Hippocampal formation (tissue), 2 donors: ENCODE results near the gene KCNQ1.

Experiments used
- DNase-seq, 2 donors: peaks; one replicate each; lab custom pipeline; 2025; lab: John Stamatoyannopoulos, UW

KCNQ1 gene

DNA sequence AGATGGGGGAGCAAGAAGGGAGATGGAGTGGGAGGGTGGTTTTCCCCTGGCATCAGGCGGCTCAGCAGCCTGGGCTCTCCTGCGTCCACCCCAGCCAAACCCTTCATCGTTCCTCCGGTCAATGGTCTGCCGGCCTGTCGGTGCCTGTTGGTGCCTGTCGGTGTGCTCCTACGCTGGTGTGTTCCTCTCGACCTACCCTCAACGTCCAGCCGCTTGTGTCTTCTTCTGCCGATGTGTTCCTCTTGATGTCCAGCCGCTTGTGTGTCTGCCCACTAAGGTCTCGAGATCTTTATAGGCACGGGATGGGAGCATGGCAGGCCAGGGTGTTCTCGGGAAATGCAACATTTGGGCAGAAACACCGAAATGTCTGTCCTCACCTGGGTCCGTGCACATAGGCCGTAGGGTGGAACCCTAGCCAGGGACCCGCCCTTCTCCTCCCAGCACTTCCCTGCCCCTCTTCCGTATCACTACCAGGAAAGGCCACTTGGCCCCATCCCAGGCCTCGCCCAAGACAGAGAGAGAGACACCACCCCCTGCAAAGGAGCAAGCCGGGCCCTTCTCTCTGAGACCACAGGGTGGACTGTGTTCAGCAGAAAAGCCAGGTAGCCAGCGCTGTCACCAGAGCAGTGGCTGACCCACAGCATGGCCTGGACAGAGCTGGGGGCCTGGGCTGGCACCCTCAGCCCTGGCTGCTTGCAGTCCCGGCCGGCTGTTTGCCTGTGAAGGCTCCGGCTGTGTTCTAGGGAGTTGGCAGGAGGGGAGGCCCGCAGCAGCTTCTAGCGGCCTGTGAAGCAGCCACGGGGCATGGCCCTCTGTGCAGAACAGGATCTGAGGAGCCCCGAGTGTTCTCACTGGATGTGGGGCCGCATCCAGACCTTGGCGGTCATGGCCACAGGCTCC, 316.6 kb downstream of the KCNQ1 start:
- DNase-seq = no peak

DNA sequence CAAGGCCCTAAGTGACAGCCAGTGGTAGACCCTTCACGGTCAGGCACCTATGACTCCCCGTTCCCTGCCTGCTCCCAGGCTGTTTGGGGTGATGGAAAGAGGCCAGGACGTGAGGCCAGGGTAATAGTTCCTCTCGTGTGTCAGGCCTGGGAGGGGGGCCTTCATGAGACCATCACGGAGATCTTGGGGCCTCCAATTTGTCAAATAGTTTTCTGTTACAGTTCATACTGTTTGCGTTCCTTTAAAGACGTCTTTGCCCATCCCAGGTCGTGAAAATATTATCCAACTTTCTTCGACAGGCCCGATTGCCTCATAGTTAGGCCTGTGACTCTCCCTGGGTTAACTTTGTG, 317.2 kb downstream of the KCNQ1 start:
- DNase-seq = no peak

- no peak for DNase-seq
These were observed 317.6 kb downstream of the KCNQ1 start for GRCh38 chr11:2762451-2762850.

GRCh38 chr11:2763984-2764383, 319.2 kb downstream of the KCNQ1 start:
- DNase-seq = no peak

- DNase-seq = no peak
These were observed 320.7 kb downstream of the KCNQ1 start for GRCh38 chr11:2765491-2765890.

- no peak for DNase-seq
These were observed 321.4 kb downstream of the KCNQ1 start for GRCh38 chr11:2766166-2766565.

- no peak for DNase-seq
These were observed 322.3 kb downstream of the KCNQ1 start for GRCh38 chr11:2767071-2767470.

DNA sequence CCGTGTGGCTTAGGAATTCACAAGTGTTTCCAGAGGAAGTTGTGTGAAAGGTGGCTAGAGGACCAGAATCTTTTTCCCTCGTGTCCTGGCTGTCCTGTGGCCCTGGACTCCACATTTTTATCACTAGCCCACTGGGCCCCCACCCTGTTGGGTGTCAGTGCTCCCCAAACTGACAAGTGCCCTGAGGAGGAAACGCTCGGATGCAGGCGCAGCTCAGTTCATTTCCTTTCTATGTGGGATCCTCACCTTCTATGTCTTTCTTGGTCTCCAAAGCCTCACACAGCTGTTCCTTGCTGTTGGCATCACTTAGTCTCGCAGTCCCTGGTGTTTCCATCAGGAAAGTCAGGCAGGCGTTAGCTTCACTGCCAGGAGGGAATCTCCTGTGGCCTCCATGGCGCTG, 323.0 kb downstream of the KCNQ1 start:
- no peak for DNase-seq

DNA sequence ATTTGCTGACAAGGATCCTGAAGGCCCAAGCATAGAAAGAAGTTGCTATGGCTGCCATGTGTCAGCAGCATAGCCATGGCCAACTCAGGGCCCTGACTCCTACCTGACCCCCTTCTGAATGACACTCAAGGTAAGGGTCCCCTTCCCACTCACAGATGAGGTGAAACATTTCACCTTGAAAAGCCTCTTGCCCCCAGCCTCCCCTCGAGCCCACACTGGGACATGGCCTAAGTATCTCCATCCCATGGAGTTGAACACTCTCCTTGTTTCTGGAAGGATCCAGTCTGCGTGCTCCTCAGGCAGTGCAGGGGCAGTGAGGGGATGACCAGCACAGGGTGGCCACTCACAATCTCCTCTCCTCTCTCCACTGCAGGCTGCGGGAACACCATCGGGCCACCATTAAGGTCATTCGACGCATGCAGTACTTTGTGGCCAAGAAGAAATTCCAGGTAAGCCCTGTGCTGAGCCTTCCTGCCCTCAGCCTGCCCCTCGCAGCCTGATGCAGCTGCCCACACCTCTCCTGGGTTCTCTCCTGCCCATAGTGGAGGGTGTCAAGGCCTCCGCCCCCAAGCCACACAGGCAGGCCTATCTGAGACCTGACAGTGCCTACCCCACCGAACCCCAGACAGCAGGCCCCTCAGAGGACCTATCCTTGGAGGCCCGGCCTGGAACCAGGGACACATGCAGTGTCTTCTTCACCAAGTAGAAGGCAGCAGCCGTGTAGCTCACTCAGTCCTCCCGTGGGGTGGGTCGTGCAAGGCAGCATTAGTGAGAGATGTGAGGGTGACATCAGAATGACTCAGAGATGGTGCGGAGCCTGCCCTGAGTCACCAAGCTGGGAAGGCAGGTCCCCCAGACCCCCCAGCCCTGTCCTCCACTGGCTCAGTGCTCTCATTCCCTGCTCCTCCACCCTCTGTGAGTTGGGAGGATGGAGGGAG, 323.9 kb downstream of the KCNQ1 start:
- no peak for DNase-seq

- no peak for DNase-seq
These were observed 324.7 kb downstream of the KCNQ1 start for GRCh38 chr11:2769409-2770095.

- no peak for DNase-seq
These were observed 325.4 kb downstream of the KCNQ1 start for GRCh38 chr11:2770096-2770751.

GRCh38 chr11:2770761-2771301, 326.0 kb downstream of the KCNQ1 start:
- no peak for DNase-seq

DNA sequence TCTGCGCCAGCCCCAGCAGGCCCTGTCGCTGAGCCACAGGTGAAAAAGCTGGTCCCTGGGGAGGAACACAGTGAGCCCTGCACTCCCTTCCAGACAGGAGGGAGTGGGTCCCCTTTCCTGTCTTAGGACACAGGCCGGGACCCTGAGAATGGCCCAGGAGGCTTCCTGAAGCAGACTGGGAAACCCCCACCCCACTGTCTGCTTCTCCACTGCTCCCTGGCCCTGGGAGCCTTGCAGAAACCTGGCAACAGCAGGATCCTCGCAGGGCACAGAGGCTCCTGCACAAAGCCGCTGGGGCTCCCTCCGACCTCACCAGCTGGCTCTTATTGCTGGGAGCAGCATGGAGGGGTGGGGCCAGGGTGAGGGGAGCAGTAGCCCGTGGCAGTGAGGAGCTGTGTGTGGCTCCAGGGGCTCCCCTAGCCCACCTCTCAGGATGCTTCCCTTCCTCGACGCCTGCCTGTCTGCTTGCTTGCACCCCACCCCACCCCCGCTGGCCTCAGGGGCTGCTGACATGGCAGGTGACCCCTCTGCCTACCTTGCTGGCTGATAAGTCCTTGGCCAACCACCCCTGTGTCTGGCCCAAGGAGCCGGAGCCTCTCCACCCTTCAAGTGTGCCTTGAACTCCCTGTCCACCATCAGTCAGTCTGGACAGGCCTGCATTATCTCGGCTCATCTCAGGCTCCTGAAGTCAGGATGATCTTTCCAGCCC, 327.1 kb downstream of the KCNQ1 start:
- no peak for DNase-seq

DNA sequence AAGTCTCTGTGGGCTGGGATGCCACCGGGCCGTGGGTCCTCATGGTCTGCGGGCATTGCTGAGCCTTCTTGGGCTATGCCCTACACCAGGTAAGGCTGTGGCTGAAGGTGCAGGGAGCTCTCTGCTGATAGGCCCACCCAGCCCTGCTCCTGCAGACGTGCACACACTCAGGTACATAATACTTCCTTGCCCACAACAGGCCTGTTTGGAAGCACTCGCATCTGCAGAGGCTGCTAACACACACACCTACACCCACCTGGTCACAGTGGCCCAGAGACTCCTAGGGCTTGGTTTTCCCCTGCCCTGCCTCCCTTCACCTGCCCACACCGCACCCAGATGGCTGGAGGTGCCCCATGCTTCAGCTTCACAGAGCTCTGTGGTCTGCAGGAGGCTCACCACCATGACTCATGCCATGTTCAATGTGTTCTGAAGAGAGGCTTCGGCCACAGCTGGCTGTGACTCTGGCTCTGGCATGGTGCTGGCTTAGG, 327.8 kb downstream of the KCNQ1 start:
- no peak for DNase-seq

- no peak for DNase-seq
These were observed 329.6 kb downstream of the KCNQ1 start for GRCh38 chr11:2774173-2775082.

GRCh38 chr11:2775083-2775625, 330.3 kb downstream of the KCNQ1 start:
- no peak for DNase-seq

DNA sequence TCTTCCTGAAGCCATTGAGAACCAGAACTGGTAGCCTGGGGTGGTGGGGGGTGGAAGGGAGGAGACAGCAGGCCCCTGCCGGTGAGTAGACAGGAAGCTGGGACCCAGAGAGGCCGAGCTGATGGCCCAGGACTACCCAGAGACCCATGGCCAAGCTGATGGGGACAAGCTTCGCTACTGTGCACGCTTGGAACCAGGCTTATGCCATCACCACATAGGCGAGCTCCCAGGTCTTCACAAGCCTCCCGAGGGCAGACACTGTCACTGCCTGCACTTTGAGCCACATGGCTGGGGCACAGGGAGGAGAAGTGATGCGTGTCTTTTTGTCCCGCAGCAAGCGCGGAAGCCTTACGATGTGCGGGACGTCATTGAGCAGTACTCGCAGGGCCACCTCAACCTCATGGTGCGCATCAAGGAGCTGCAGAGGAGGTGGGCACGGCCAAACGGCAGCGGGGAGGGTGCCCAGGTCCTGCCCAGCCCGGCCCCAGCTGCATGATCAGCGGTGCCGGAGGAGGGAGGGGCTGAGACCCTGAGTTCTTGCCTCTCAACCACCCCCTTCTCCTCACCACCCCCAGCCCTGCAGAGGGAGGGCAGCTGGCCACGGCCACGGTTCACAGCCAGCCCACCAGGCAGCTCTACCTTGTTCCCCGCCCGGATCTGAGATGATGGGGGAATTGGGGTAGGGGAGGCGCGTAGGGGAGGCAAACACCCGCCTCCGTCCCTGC, 331.0 kb downstream of the KCNQ1 start:
- no peak for DNase-seq

DNA sequence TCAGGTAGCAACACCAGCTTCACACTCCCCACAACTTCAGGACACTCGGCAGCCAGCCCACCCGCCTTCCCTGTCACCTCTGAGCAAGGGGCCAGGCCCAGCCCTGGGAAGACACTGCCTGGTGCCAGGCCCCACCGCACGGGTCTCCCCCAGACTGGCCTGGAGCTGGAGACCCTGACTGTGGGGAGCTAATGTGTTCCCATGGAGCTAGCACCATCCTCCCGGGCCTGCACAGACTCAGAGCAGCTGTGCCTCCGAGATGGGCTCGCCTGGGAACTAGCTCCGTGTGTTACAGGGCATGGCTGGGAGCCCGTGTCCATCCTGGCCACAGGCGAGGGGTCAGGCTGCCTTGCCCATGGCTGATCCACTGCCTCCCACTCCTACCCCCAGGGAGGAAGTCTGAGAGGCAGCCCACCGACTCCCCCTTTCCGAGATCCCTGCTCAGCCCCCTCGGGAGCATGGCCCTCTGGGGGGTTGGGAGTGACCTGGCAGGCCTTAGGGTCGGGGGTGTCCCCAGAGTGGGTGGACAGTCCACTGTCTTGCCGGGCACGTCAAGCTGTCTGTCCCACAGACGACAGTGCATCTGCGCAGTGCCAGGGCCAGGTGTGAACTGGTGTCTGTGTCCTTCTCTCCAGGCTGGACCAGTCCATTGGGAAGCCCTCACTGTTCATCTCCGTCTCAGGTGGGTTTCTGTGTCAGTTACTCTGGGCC, 331.7 kb downstream of the KCNQ1 start:
- DNase-seq = no peak
